Purkinje cell (primary cell): Measurements from ENCODE around the gene NHEJ1. TPM values are rescaled to one million over a fixed set of nuclear protein-coding genes. Genes with fewer than 3 reads are reported as not detected.

Experiments used
- polyA plus RNA-seq: library from polyadenylated mRNA; unstranded; fragments of >200 nt; fragmentation: Nextera tagmentation; gene quantifications from 2 replicates; pipeline ENCODE4 v1.2.1, GENCODE V29; 2014

NHEJ1 gene
- 7.2 and 8.3 TPM in 2 replicates for polyA plus RNA-seq

GRCh38 chr2:219160186-219161017, at the start of gene NHEJ1:
TSS of gene NHEJ1 (minus strand) at chr2:219160815. CDS start at chr2:219158362, 2,453 bp downstream.

GRCh38 chr2:219206328-219207133, 45.9 kb upstream of the NHEJ1 start, which contains the start of gene ZFAND2B:
TSS of gene ZFAND2B (plus strand) at chr2:219206782. CDS start at chr2:219206988, 206 bp downstream.

GRCh38 chr2:219177552-219178376, 17.1 kb upstream of the NHEJ1 start, which contains the start of gene RETREG2:
TSS of gene RETREG2 (plus strand) at chr2:219178275. CDS start at chr2:219178353, 78 bp downstream.

GRCh38 chr2:219176818-219177551, 16.4 kb upstream of the NHEJ1 start, which contains the start of gene CNPPD1:
TSS of gene CNPPD1 (minus strand) at chr2:219176925. CDS start at chr2:219176828, 97 bp downstream.

GRCh38 chr2:219169930-219170654, 9.5 kb upstream of the NHEJ1 start, which contains the start of gene SLC23A3:
TSS of gene SLC23A3 (minus strand) at chr2:219170029. CDS start at chr2:219169984, 45 bp downstream.

GRCh38 chr2:219060821-219061791, 99.5 kb downstream of the NHEJ1 start, which contains the start of gene IHH:
TSS of gene IHH (minus strand) at chr2:219060921. CDS start at chr2:219060467, 454 bp downstream.

GRCh38 chr2:219041252-219041651, 119.4 kb downstream of the NHEJ1 start, which contains the start of gene CFAP65:
TSS of gene CFAP65 (minus strand) at chr2:219041516. CDS start at chr2:219039048, 2,468 bp downstream.

Other genes starting within 250 kb of the NHEJ1 start
- gene CDK5R2, start 201.1 kb downstream of the NHEJ1 start, polyA plus RNA-seq, result 1.2 and 1.6 TPM in 2 replicates
- gene FEV, start 175.6 kb downstream of the NHEJ1 start, polyA plus RNA-seq, result not detected in 2 replicates
- gene CRYBA2, start 167.4 kb downstream of the NHEJ1 start, polyA plus RNA-seq, result not detected in 2 replicates
- gene CFAP65, start 119.3 kb downstream of the NHEJ1 start, polyA plus RNA-seq, result 2.5 TPM in 1 of 2 replicates, not detected in the other
- gene IHH, start 99.9 kb downstream of the NHEJ1 start, polyA plus RNA-seq, result not detected in 2 replicates
- gene SLC23A3, start 9.2 kb upstream of the NHEJ1 start, polyA plus RNA-seq, result not detected in 2 replicates
- gene CNPPD1, start 16.1 kb upstream of the NHEJ1 start, polyA plus RNA-seq, result 4.6 and 9.5 TPM in 2 replicates
- 43.3 and 81.2 TPM in 2 replicates for gene RETREG2, start 17.5 kb upstream of the NHEJ1 start, polyA plus RNA-seq
- 6.2 and 7.7 TPM in 2 replicates for gene ZFAND2B, start 46.0 kb upstream of the NHEJ1 start, polyA plus RNA-seq
- 23.5 and 25.0 TPM in 2 replicates for gene ABCB6, start 58.1 kb upstream of the NHEJ1 start, polyA plus RNA-seq
- gene ATG9A, start 68.8 kb upstream of the NHEJ1 start, polyA plus RNA-seq, result 24.5 and 24.6 TPM in 2 replicates
- 11.0 and 12.0 TPM in 2 replicates for gene ANKZF1, start 69.0 kb upstream of the NHEJ1 start, polyA plus RNA-seq
- 0.46 and 3.0 TPM in 2 replicates for gene GLB1L, start 84.6 kb upstream of the NHEJ1 start, polyA plus RNA-seq
- 2.6 and 9.3 TPM in 2 replicates for gene STK16, start 84.7 kb upstream of the NHEJ1 start, polyA plus RNA-seq
- not detected in 2 replicates for gene TUBA4B, start 92.4 kb upstream of the NHEJ1 start, polyA plus RNA-seq
- 297 and 356 TPM in 2 replicates for gene TUBA4A, start 93.1 kb upstream of the NHEJ1 start, polyA plus RNA-seq
- gene DNAJB2, start 118.6 kb upstream of the NHEJ1 start, polyA plus RNA-seq, result 16.3 and 37.3 TPM in 2 replicates
- 89.5 and 103 TPM in 2 replicates for gene PTPRN, start 148.6 kb upstream of the NHEJ1 start, polyA plus RNA-seq
- 6.5 TPM in 1 of 2 replicates, not detected in the other for gene RESP18, start 171.9 kb upstream of the NHEJ1 start, polyA plus RNA-seq
- 14.2 and 14.7 TPM in 2 replicates for gene DNPEP, start 227.1 kb upstream of the NHEJ1 start, polyA plus RNA-seq